GM12878 (cell line): ENCODE data around the gene SMARCC2. TPM values are rescaled to one million over a fixed set of nuclear protein-coding genes. Genes with fewer than 3 reads are reported as not detected.

Experiments used
- ATF3 ChIP-seq: IDR thresholded peaks from 2 replicates; pipeline ENCODE4 v1.6.1; 2011; ENCODE audit warnings: low read depth, mild to moderate bottlenecking, low read length, moderate library complexity, borderline replicate concordance; ENCODE audit errors: extremely low read depth
- CHD2 ChIP-seq: IDR thresholded peaks from 2 replicates; pipeline ENCODE4 v1.6.1; 2011; ENCODE audit warnings: low read depth, low read length, improper control_type of control experiment, borderline replicate concordance
- EED ChIP-seq: sonication (generic); IDR thresholded peaks from 2 replicates; pipeline ENCODE4 v1.6.1; 2016; ENCODE audit warnings: antibody characterized with exemption, low read depth
- JUNB ChIP-seq: IDR thresholded peaks from 2 replicates; pipeline ENCODE4 v1.6.1; 2016; ENCODE audit warnings: antibody characterized with exemption, mild to moderate bottlenecking
- LARP7 ChIP-seq: fragments of 450-650 bp; IDR thresholded peaks from 2 replicates; pipeline ENCODE4 v1.6.1; 2017; ENCODE audit warnings: mild to moderate bottlenecking
- MXI1 ChIP-seq: fragments of 150-350 bp; IDR thresholded peaks from 2 replicates; pipeline ENCODE4 v1.6.1; 2011; ENCODE audit warnings: low read depth, mild to moderate bottlenecking, inconsistent platforms, low read length, improper control_type of control experiment
- NFIC ChIP-seq: IDR thresholded peaks from 2 replicates; pipeline ENCODE4 v1.6.1; 2012; ENCODE audit warnings: low read depth, mild to moderate bottlenecking, inconsistent platforms, low read length, moderate library complexity
- NRF1 ChIP-seq: conservative IDR thresholded peaks from 2 replicates; pipeline ENCODE4 v1.6.1; 2011; ENCODE audit warnings: mild to moderate bottlenecking, low read depth, low read length, improper control_type of control experiment
- PAX8 ChIP-seq: fragments of 450-650 bp; IDR thresholded peaks from 2 replicates; pipeline ENCODE4 v1.6.1; 2017; ENCODE audit warnings: mild to moderate bottlenecking, moderate library complexity
- PML ChIP-seq: IDR thresholded peaks from 2 replicates; pipeline ENCODE4 v1.6.1; 2012; ENCODE audit warnings: low read length, inconsistent platforms
- POLR2AphosphoS5 ChIP-seq: IDR thresholded peaks from 2 replicates; pipeline ENCODE4 v1.6.1; 2011; ENCODE audit warnings: mild to moderate bottlenecking, low read length, inconsistent platforms
- PRDM15 ChIP-seq: fragments of 450-650 bp; formaldehyde crosslinking; IDR thresholded peaks from 2 replicates; pipeline ENCODE4 v1.4.0; 2020; ENCODE audit warnings: mild to moderate bottlenecking, moderate library complexity
- RAD51 ChIP-seq: fragments of 450-650 bp; IDR thresholded peaks from 2 replicates; pipeline ENCODE4 v1.6.1; 2016; ENCODE audit warnings: moderate library complexity, mild to moderate bottlenecking, inconsistent platforms
- RCOR1 ChIP-seq: conservative IDR thresholded peaks from 2 replicates; pipeline ENCODE4 v1.6.1; 2012; ENCODE audit warnings: low read depth, low read length, improper control_type of control experiment
- SIX5 ChIP-seq: IDR thresholded peaks from 2 replicates; pipeline ENCODE4 v1.6.1; 2011; ENCODE audit warnings: mild to moderate bottlenecking, low read depth, low read length, moderate library complexity; ENCODE audit not compliant: severe bottlenecking
- SMAD1 ChIP-seq: fragments of 450-650 bp; IDR thresholded peaks from 2 replicates; pipeline ENCODE4 v1.6.1; 2018; ENCODE audit warnings: mild to moderate bottlenecking, low read depth; ENCODE audit not compliant: partially characterized antibody
- SP1 ChIP-seq: IDR thresholded peaks from one replicate; pipeline ENCODE4 v1.6.1; 2011; ENCODE audit warnings: low read depth, low read length
- TAF1 ChIP-seq: IDR thresholded peaks from 2 replicates; pipeline ENCODE4 v1.6.1; 2011; ENCODE audit warnings: mild to moderate bottlenecking, low read depth, low read length, borderline replicate concordance
- TCF12 ChIP-seq: IDR thresholded peaks from 2 replicates; pipeline ENCODE4 v1.6.1; 2011; ENCODE audit warnings: low read depth, mild to moderate bottlenecking, low read length
- WRNIP1 ChIP-seq: IDR thresholded peaks from 2 replicates; pipeline ENCODE4 v1.6.1; 2011; ENCODE audit warnings: low read depth, low read length, improper control_type of control experiment, borderline replicate concordance
- ZNF217 ChIP-seq: fragments of 450-650 bp; IDR thresholded peaks from 2 replicates; pipeline ENCODE4 v1.6.1; 2017; ENCODE audit warnings: antibody characterized with exemption, mild to moderate bottlenecking
- ZNF24 ChIP-seq: fragments of 450-650 bp; IDR thresholded peaks from 2 replicates; pipeline ENCODE4 v1.6.1; 2017; ENCODE audit warnings: antibody characterized with exemption, mild to moderate bottlenecking
- ZNF384 ChIP-seq: IDR thresholded peaks from 2 replicates; pipeline ENCODE4 v1.6.1; 2012; ENCODE audit warnings: low read depth, mild to moderate bottlenecking, low read length, improper control_type of control experiment, borderline replicate concordance
- ZNF592 ChIP-seq: fragments of 450-650 bp; IDR thresholded peaks from 2 replicates; pipeline ENCODE4 v1.6.1; 2017; ENCODE audit warnings: mild to moderate bottlenecking, moderate library complexity
- polyA plus RNA-seq, 11 experiments: library from polyadenylated mRNA; depleted of rRNA in 4 of 11; unstranded in 6 of 11; stranded (reverse) in 5 of 11; fragments of >200 nt; fragmentation: Nextera tagmentation in 4 of 11; fragmentation: Illumina TruSeq in 1 of 11; extraction: Ambion mirVana in 4 of 11; extraction: Trizol in 1 of 11; gene quantifications; 1 replicate in 1 of 11; 2 replicates in 10 of 11; pipeline versions ENCODE4 v1.2.1 to v1.2.3, GENCODE V29; 2011 to 2016; ENCODE audit warnings: inconsistent platforms in 2 of 11, missing spikeins in 2 of 11, low read depth in 1 of 11
- total RNA-seq, 4 experiments: library from RNA; depleted of rRNA in 3 of 4; stranded (reverse); fragments of >200 nt in 3 of 4; fragmentation: Illumina TruSeq in 1 of 4; extraction: Trizol in 1 of 4; gene quantifications; 2 replicates each; pipeline versions ENCODE4 v1.2.1 to v1.2.3, GENCODE V29; 2013 to 2021

The SMARCC2 gene
- total and polyA plus RNA-seq, 10 of the 15 experiments (the other 5 are each of a cell fraction or from before 2014, with no cell fraction given), result 13.6 to 71.2 (median 42.3) TPM

GRCh38 chr12:56189918-56190694 lies 823 bp upstream of the SMARCC2 start (continued):
- TF ChIP-seq RAD51 (no peak), MXI1 (no peak), RCOR1 (no peak), ZNF592 (no peak), TAF1 (no peak), PML (no peak), WRNIP1 (no peak), NRF1 (no peak), POLR2AphosphoS5 (peak; percentile 60; the same call in 1 of the 2 replicates), ZNF217 (0 out of 2 replicates have a peak, but pooled peaks have one; percentile 57), PRDM15 (no peak), NFIC (peak; percentile 37; the same call in 1 of the 2 replicates), ZNF384 (peak; percentile 61; the same call in 1 of the 2 replicates), TCF12 (0 out of 2 replicates have a peak, but pooled peaks have one; percentile 15), SIX5 (no peak), EED (peak; percentile 82), PAX8 (no peak), ZNF24 (peak; percentile 94), ATF3 (no peak), JUNB (no peak), LARP7 (peak; percentile 53; the same call in 1 of the 2 replicates), SP1 (no peak), CHD2 (peak; percentile 57), SMAD1 (no peak)
